Astrocyte of the cerebellum (primary cell): Measurements from ENCODE around the gene KLRC3.

Experiments
- DNase-seq: peaks from one replicate; pipeline ENCODE4 v3.0.0-alpha.2; 2011; ENCODE audit warnings: low read depth
- H3K4me3 ChIP-seq: 2 replicates; pipeline ENCODE4 v1.5.1; 2011; ENCODE audit warnings: mild to moderate bottlenecking, low read depth, low read length, moderate library complexity
- in situ Hi-C: cut with HindIII; loops from 2 replicates; pipeline ENCODE4 v1.10.0; 2017; ENCODE audit warnings: low sequenced_read_pairs
- TF ChIP-seq, protein P1 (sequence below): IDR thresholded peaks from 2 replicates; pipeline ENCODE4 v1.5.1; 2012; ENCODE audit warnings: low read length, low read depth, moderate library complexity, mild to moderate bottlenecking; ENCODE audit errors: missing control alignments

Gene KLRC3

DNA sequence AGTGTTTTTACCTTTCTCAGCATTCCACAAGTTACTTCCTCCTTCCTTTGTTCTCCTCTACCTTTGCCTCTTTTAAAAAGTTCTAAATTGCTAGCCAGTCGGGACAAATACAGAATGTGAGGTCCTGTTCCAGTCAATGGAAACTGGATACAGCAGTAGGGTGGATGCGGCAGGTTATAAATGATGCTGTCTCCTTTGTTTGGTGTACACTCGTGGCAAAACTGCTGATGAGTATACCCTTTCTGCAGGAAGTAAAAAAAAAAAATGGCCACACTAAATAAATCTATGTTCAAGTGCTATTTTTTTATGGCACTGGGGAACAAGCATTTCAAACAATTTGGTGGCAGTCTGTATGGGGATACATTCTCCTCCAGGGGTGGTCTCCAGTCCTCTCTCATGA is 58.1 kb downstream of the KLRC3 start:
- no peak overlapping the region for H3K4me3 ChIP-seq
- TF ChIP-seq, protein P1, sequence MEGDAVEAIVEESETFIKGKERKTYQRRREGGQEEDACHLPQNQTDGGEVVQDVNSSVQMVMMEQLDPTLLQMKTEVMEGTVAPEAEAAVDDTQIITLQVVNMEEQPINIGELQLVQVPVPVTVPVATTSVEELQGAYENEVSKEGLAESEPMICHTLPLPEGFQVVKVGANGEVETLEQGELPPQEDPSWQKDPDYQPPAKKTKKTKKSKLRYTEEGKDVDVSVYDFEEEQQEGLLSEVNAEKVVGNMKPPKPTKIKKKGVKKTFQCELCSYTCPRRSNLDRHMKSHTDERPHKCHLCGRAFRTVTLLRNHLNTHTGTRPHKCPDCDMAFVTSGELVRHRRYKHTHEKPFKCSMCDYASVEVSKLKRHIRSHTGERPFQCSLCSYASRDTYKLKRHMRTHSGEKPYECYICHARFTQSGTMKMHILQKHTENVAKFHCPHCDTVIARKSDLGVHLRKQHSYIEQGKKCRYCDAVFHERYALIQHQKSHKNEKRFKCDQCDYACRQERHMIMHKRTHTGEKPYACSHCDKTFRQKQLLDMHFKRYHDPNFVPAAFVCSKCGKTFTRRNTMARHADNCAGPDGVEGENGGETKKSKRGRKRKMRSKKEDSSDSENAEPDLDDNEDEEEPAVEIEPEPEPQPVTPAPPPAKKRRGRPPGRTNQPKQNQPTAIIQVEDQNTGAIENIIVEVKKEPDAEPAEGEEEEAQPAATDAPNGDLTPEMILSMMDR = no peak
- in situ Hi-C loops = no loop called here
- DNase-seq = no peak
